K562 (cell line): ENCODE results near the gene DOP1B. TPM values are rescaled to one million over a fixed set of nuclear protein-coding genes. Genes with fewer than 3 reads are reported as not detected.

Source experiments
- ATF1 ChIP-seq, 2 experiments: fragments of 450-650 bp in 1 of 2; IDR thresholded peaks; 2 replicates each; pipeline ENCODE4 v1.6.1; 2016; ENCODE audit warnings: missing compliant biosample characterization in 1 of 2, missing genetic modification characterization in 1 of 2
- BCL6 ChIP-seq: fragments of 250-450 bp; sonication (Bioruptor Pico); IDR thresholded peaks from 2 replicates; pipeline ENCODE4 v1.4.0; 2020
- CBX8 ChIP-seq: fragments of 200-600 bp; sonication (generic); IDR thresholded peaks from 2 replicates; pipeline ENCODE4 v1.6.1; 2012; ENCODE audit warnings: borderline replicate concordance, mixed run types, low read depth, mild to moderate bottlenecking, moderate library complexity, mixed read lengths, low read length, control low read depth, inconsistent platforms; ENCODE audit not compliant: poor library complexity, severe bottlenecking; ENCODE audit errors: extremely low read depth
- CREM ChIP-seq: IDR thresholded peaks from 2 replicates; pipeline ENCODE4 v1.6.1; 2014; ENCODE audit warnings: antibody characterized with exemption, low read depth
- DNMT1 ChIP-seq: fragments of 450-650 bp; IDR thresholded peaks from 2 replicates; pipeline ENCODE4 v1.6.1; 2016; ENCODE audit warnings: antibody characterized with exemption, mild to moderate bottlenecking
- ELF1 ChIP-seq: fragments of 200-800 bp; sonication (Bioruptor generic); IDR thresholded peaks from 2 replicates; pipeline ENCODE4 v1.6.1; 2016; ENCODE audit warnings: missing genetic modification characterization, missing compliant biosample characterization
- HMGN3 ChIP-seq: IDR thresholded peaks from 2 replicates; pipeline ENCODE4 v1.6.1; 2011; ENCODE audit warnings: borderline replicate concordance, low read depth, mild to moderate bottlenecking, mixed read lengths, low read length; ENCODE audit not compliant: insufficient read length; ENCODE audit errors: extremely low read depth
- KAT8 ChIP-seq: fragments of 450-650 bp; IDR thresholded peaks from 2 replicates; pipeline ENCODE4 v1.6.1; 2016; ENCODE audit warnings: low read depth, mild to moderate bottlenecking
- KDM2B ChIP-seq: fragments of 250-450 bp; sonication (Bioruptor Pico); IDR thresholded peaks from 2 replicates; pipeline ENCODE4 v1.8.0; 2021; ENCODE audit warnings: mild to moderate bottlenecking, moderate library complexity
- L3MBTL2 ChIP-seq: fragments of 450-650 bp; IDR thresholded peaks from 2 replicates; pipeline ENCODE4 v1.6.1; 2016; ENCODE audit warnings: mild to moderate bottlenecking, moderate library complexity
- MCM2 ChIP-seq: fragments of 450-650 bp; IDR thresholded peaks from 2 replicates; pipeline ENCODE4 v1.6.1; 2017; ENCODE audit warnings: low read depth, mild to moderate bottlenecking
- RBM39 ChIP-seq: fragments of 200-400 bp; formaldehyde crosslinking; optimal IDR thresholded peaks from 2 replicates; pipeline ENCODE3; 2018; ENCODE audit warnings: low read depth, low read length
- SIN3A ChIP-seq, 2 experiments: fragments of 150-350 bp in 1 of 2; IDR thresholded peaks; 2 replicates each; pipeline ENCODE4 v1.6.1; 2011 to 2016; ENCODE audit warnings: borderline replicate concordance in 2 of 2, low read depth in 2 of 2, low read length in 2 of 2, mild to moderate bottlenecking in 2 of 2, moderate library complexity in 2 of 2; ENCODE audit not compliant: control insufficient read depth in 1 of 2
- SMARCB1 ChIP-seq: IDR thresholded peaks from 2 replicates; pipeline ENCODE4 v1.6.1; 2011; ENCODE audit warnings: improper control_type of control experiment, low read depth; ENCODE audit not compliant: insufficient read length
- TAF1 ChIP-seq: IDR thresholded peaks from 2 replicates; pipeline ENCODE4 v1.6.1; 2011; ENCODE audit warnings: mild to moderate bottlenecking, low read length, moderate library complexity; ENCODE audit not compliant: insufficient read depth, control insufficient read depth, severe bottlenecking; ENCODE audit errors: extremely low read depth
- TBL1XR1 ChIP-seq, 2 experiments: IDR thresholded peaks; 2 replicates each; pipeline ENCODE4 v1.6.1; 2012; ENCODE audit warnings: improper control_type of control experiment in 2 of 2, low read length in 2 of 2, mild to moderate bottlenecking in 1 of 2
- TBP ChIP-seq: optimal IDR thresholded peaks from 2 replicates; pipeline ENCODE3; 2011; ENCODE audit warnings: low read depth, low read length, improper control_type of control experiment
- TRIM25 ChIP-seq: fragments of 450-650 bp; IDR thresholded peaks from 2 replicates; pipeline ENCODE4 v1.7.0; 2016; ENCODE audit warnings: borderline replicate concordance
- ZFP30 ChIP-seq: fragments of 250-450 bp; sonication (Bioruptor Pico); IDR thresholded peaks from 2 replicates; pipeline ENCODE4 v1.8.0; 2022; ENCODE audit warnings: moderate library complexity, mild to moderate bottlenecking, inconsistent platforms, borderline replicate concordance
- ZKSCAN1 ChIP-seq: fragments of 150-350 bp; IDR thresholded peaks from 2 replicates; pipeline ENCODE4 v1.6.1; 2016; ENCODE audit warnings: low read depth, low read length
- ZNF165 ChIP-seq: fragments of 250-450 bp; sonication (Bioruptor Pico); IDR thresholded peaks from 2 replicates; pipeline ENCODE4 v1.4.0; 2020; ENCODE audit warnings: borderline replicate concordance
- ZNF197 ChIP-seq: fragments of 200-800 bp; sonication (Bioruptor generic); IDR thresholded peaks from 2 replicates; pipeline ENCODE4 v1.6.1; 2016; ENCODE audit warnings: low read depth, missing genetic modification characterization, missing compliant biosample characterization
- ZNF239 ChIP-seq: fragments of 250-450 bp; sonication (Bioruptor Pico); IDR thresholded peaks from 2 replicates; pipeline ENCODE4 v1.4.0; 2020; ENCODE audit warnings: mild to moderate bottlenecking
- ZNF639 ChIP-seq, 2 experiments: fragments of 200-800 bp in 1 of 2; sonication (Bioruptor generic) in 1 of 2; sonication (generic) in 1 of 2; formaldehyde crosslinking in 1 of 2; IDR thresholded peaks in 1 of 2; conservative IDR thresholded peaks in 1 of 2; 2 replicates each; pipeline versions ENCODE4 v1.5.0 to v1.6.1; 2016 to 2020; ENCODE audit warnings: missing compliant biosample characterization in 1 of 2, missing genetic modification characterization in 1 of 2, missing genetic modification reagents in 1 of 2
- polyA plus RNA-seq, 8 experiments: library from polyadenylated mRNA; depleted of rRNA in 4 of 8; stranded (reverse) in 5 of 8; unstranded in 3 of 8; fragments of >200 nt; fragmentation: Nextera tagmentation in 2 of 8; fragmentation: Illumina TruSeq in 1 of 8; extraction: Ambion mirVana in 2 of 8; extraction: Trizol in 1 of 8; gene quantifications; 2 replicates each; pipeline versions ENCODE4 v1.2.1 to v1.2.3, GENCODE V29; 2011 to 2014; ENCODE audit warnings: inconsistent platforms in 1 of 8, missing spikeins in 1 of 8
- total RNA-seq, 7 experiments: library from RNA; depleted of rRNA in 6 of 7; stranded (reverse); fragments of >200 nt in 6 of 7; fragmentation: Illumina TruSeq in 2 of 7; extraction: Trizol in 2 of 7; gene quantifications; 2 replicates each; pipeline versions ENCODE4 v1.2.1 to v1.2.3, GENCODE V29; 2011 to 2021; ENCODE audit warnings: low replicate concordance in 1 of 7

Gene DOP1B
- total and polyA plus RNA-seq, 9 of the 15 experiments (the other 6 are each of a cell fraction or from before 2014, with no cell fraction given) = 0.04 to 2.2 (median 0.68) TPM

- TF ChIP-seq CBX8 = no peak
- TF ChIP-seq L3MBTL2 = peak; percentile 62
- no peak for TF ChIP-seq RBM39
- peak; percentile 56 for TF ChIP-seq HMGN3
- peak in 1 of 2 experiments; percentile 38; a peak in 1 of 4 replicates for TF ChIP-seq ZNF639 (CRISPR knock-in tag; conservative IDR thresholded peaks at IDR 0.05 in 1 of 2, IDR thresholded peaks at IDR 0.05 in 1 of 2)
- TF ChIP-seq ZKSCAN1 = no peak
- peak; percentile 71; the same call in 1 of the 2 replicates for TF ChIP-seq KDM2B (CRISPR knock-in tag)
- no peak for TF ChIP-seq ZNF165 (CRISPR knock-in tag)
- TF ChIP-seq CREM = no peak
- no peak for TF ChIP-seq TRIM25
- no peak for TF ChIP-seq BCL6 (CRISPR knock-in tag)
- TF ChIP-seq KAT8 = no peak
- no peak for TF ChIP-seq ELF1 (tag)
- no peak for TF ChIP-seq TBL1XR1 (IDR thresholded peaks at IDR 0.05; ENCODE audit: low read length in 2 of 2)
- TF ChIP-seq TBP = peak; percentile 32
- TF ChIP-seq SIN3A (IDR thresholded peaks at IDR 0.05; ENCODE audit: borderline replicate concordance in 2 of 2, control insufficient read depth in 1 of 2, low read depth in 2 of 2, low read length in 2 of 2) = no peak
- TF ChIP-seq MCM2 = no peak
- no peak for TF ChIP-seq DNMT1
- TF ChIP-seq ATF1 (CRISPR knock-in tag; IDR thresholded peaks at IDR 0.05) = no peak
- peak; percentile 24; the same call in 1 of the 2 replicates for TF ChIP-seq ATF1 (tag; IDR thresholded peaks at IDR 0.05)
- no peak for TF ChIP-seq SMARCB1
- no peak for TF ChIP-seq ZFP30 (CRISPR knock-in tag)
- TF ChIP-seq ZNF197 = no peak
- TF ChIP-seq TAF1 = no peak
- TF ChIP-seq ZNF239 (CRISPR knock-in tag) = no peak
Measured at GRCh38 chr21:36156815-36157670, at the start of gene DOP1B (continued).
